Sigmoid colon (tissue), 7 donors: ENCODE measurements around the gene FCMR. TPM values are rescaled to one million over a fixed set of nuclear protein-coding genes. Genes with fewer than 3 reads are reported as not detected.

Source experiments
- DNase-seq: peaks from one replicate; pipeline ENCODE4 v3.0.0-alpha.2; 2019
- H3K27ac ChIP-seq, 4 donors: fragments of 200-600 bp; sonication (generic); one replicate each; pipeline ENCODE4 v1.5.1; 2016 to 2019; ENCODE audit warnings: mild to moderate bottlenecking in 1 of 4
- H3K27me3 ChIP-seq, 3 donors: fragments of 200-600 bp; sonication (generic); one replicate each; pipeline ENCODE4 v1.5.1; 2019; ENCODE audit warnings: mild to moderate bottlenecking in 1 of 3
- H3K36me3 ChIP-seq, 4 donors: fragments of 200-600 bp; sonication (generic); one replicate each; pipeline ENCODE4 v1.5.1; 2016 to 2019
- H3K4me1 ChIP-seq, 4 donors: fragments of 200-600 bp; sonication (generic); one replicate each; pipeline ENCODE4 v1.5.1; 2017 to 2019
- H3K4me3 ChIP-seq, 4 donors: fragments of 200-600 bp; sonication (generic); one replicate each; pipeline ENCODE4 v1.5.1; 2017 to 2019; ENCODE audit warnings: mild to moderate bottlenecking in 2 of 4, moderate library complexity in 1 of 4
- H3K9me3 ChIP-seq, 4 donors: fragments of 200-600 bp in 3 of 4; sonication (generic) in 3 of 4; one replicate each; pipeline versions ENCODE4 v1.5.1 to v1.6.1; 2013 to 2019
- CTCF ChIP-seq, 4 experiments: fragments of 450-650 bp in 3 of 4; fragments of 200-600 bp in 1 of 4; IDR thresholded peaks; one replicate each; pipeline ENCODE4 v1.5.1; 2016 to 2019; ENCODE audit warnings: antibody characterized with exemption in 4 of 4, mild to moderate bottlenecking in 3 of 4, moderate library complexity in 2 of 4
- EP300 ChIP-seq, 4 donors: sonication (generic); formaldehyde crosslinking; IDR thresholded peaks; one replicate each; pipeline ENCODE4 v1.6.1; 2017; ENCODE audit warnings: antibody characterized with exemption in 4 of 4
- POLR2A ChIP-seq, 2 donors: fragments of 450-650 bp; IDR thresholded peaks; one replicate each; pipeline ENCODE4 v1.6.1; 2016; ENCODE audit warnings: antibody characterized with exemption in 2 of 2, mild to moderate bottlenecking in 2 of 2, moderate library complexity in 2 of 2
- POLR2AphosphoS5 ChIP-seq, 4 donors: sonication (generic); formaldehyde crosslinking; IDR thresholded peaks; one replicate each; pipeline ENCODE4 v1.6.1; 2017; ENCODE audit warnings: antibody characterized with exemption in 4 of 4
- WGBS, 2 donors: extraction: QIAGEN DNeasy Blood & Tissue Kit; methylation state at CpG; one replicate each; pipeline ENCODE4 v1.1.7; 2013; 5-methylcytosine and 5-hydroxymethylcytosine counted together
- intact Hi-C: fragments of 100-400 bp; cut with DNase I; formaldehyde crosslinking; loops from one replicate; pipeline ENCODE4 v1.15.1; 2023
- polyA plus RNA-seq, 3 donors: library from polyadenylated mRNA; stranded (reverse); fragments of 200-250 nt; gene quantifications; one replicate each; pipeline ENCODE4 v1.2.3, GENCODE V29; 2013
- total RNA-seq, 4 donors: library from RNA; depleted of rRNA; stranded (reverse); fragments of >200 nt; gene quantifications; one replicate each; pipeline ENCODE4 v1.1.0, GENCODE V29; 2016
- donor health status: healthy with polysubstance abuse.
- donor health status: Bipolar disorder and iron deficiency.
- donor health status: healthy.

FCMR gene
- total and polyA plus RNA-seq, 7 donors, result 0.49 to 111 (median 1.6) TPM; not detected in 1

- Histone ChIP-seq H3K9me3 (no peaks in the 10 kb centered on the region), H3K27me3 (no peaks in the 10 kb centered on the region), H3K4me3 (no peak overlapping the region), H3K36me3 (no peaks in the 10 kb centered on the region), H3K4me1 (no peaks in the 10 kb centered on the region), H3K27ac (no peak overlapping the region)
- intact Hi-C loops, result no loop called here
- 90 to 94% methylated on average over 6 of the region's 6 CpGs for WGBS, 2 donors
- TF ChIP-seq CTCF (IDR thresholded peaks at IDR 0.05), result no peak
- no peak for TF ChIP-seq EP300 (IDR thresholded peaks at IDR 0.05)
- TF ChIP-seq POLR2AphosphoS5 (IDR thresholded peaks at IDR 0.05), result no peak
- no peak for TF ChIP-seq POLR2A (IDR thresholded peaks at IDR 0.05)
- DNase-seq, result no peak
Observed at GRCh38 chr1:206901944-206902343, 19.8 kb downstream of the FCMR start.

GRCh38 chr1:206900149-206900548 is 21.6 kb downstream of the FCMR start:
- Histone ChIP-seq H3K27me3 (no peaks in the 10 kb centered on the region), H3K4me1 (no peaks in the 10 kb centered on the region), H3K27ac (no peak overlapping the region), H3K36me3 (no peaks in the 10 kb centered on the region), H3K4me3 (no peak overlapping the region), H3K9me3 (no peaks in the 10 kb centered on the region)
- intact Hi-C loops, result no loop called here
- TF ChIP-seq POLR2AphosphoS5 (IDR thresholded peaks at IDR 0.05) (no peak), POLR2A (IDR thresholded peaks at IDR 0.05) (no peak), CTCF (IDR thresholded peaks at IDR 0.05) (no peak), EP300 (IDR thresholded peaks at IDR 0.05) (no peak)
- DNase-seq, result no peak
- WGBS, 2 donors, result 88 to 90% methylated on average over 7 of the region's 7 CpGs

GRCh38 chr1:206899717-206900116 is 22.0 kb downstream of the FCMR start:
- TF ChIP-seq EP300 (IDR thresholded peaks at IDR 0.05) (no peak), POLR2AphosphoS5 (IDR thresholded peaks at IDR 0.05) (no peak), POLR2A (IDR thresholded peaks at IDR 0.05) (no peak), CTCF (IDR thresholded peaks at IDR 0.05) (no peak)
- H3K27ac ChIP-seq, result no peak overlapping the region
- WGBS, 2 donors, result 79 to 94% methylated on average over 5 of the region's 5 CpGs
- H3K4me3 ChIP-seq, result no peak overlapping the region
- H3K27me3 ChIP-seq, result no peaks in the 10 kb centered on the region
- DNase-seq, result no peak
- no peaks in the 10 kb centered on the region for H3K4me1 ChIP-seq
- H3K9me3 ChIP-seq, result no peaks in the 10 kb centered on the region
- intact Hi-C loops, result no loop called here
- no peaks in the 10 kb centered on the region for H3K36me3 ChIP-seq

- Histone ChIP-seq H3K27ac (no peak overlapping the region), H3K4me1 (no peaks in the 10 kb centered on the region), H3K4me3 (no peak overlapping the region), H3K36me3 (no peaks in the 10 kb centered on the region), H3K27me3 (no peaks in the 10 kb centered on the region), H3K9me3 (no peaks in the 10 kb centered on the region)
- DNase-seq, result no peak
- intact Hi-C loops, result no loop called here
- no peak for TF ChIP-seq EP300 (IDR thresholded peaks at IDR 0.05)
- TF ChIP-seq CTCF (IDR thresholded peaks at IDR 0.05), result no peak
- no peak for TF ChIP-seq POLR2AphosphoS5 (IDR thresholded peaks at IDR 0.05)
- TF ChIP-seq POLR2A (IDR thresholded peaks at IDR 0.05), result no peak
- WGBS, 2 donors, result 84 to 90% methylated on average over 13 of the region's 13 CpGs
Observed at GRCh38 chr1:206898915-206899431, 22.8 kb downstream of the FCMR start.
